ENCODE data around the gene DMGDH.

Gene DMGDH

GRCh38 chr5:78979909-78980308, 89.6 kb downstream of the DMGDH start:
- no peaks in the 10 kb centered on the region for H3K9me3 ChIP-seq (ENCODE audit: control insufficient read depth, low read length)
- H3K27ac ChIP-seq (ENCODE audit: insufficient read depth, low read depth, low read length, poor library complexity, severe bottlenecking), result no peak overlapping the region
- no peaks in the 10 kb centered on the region for H3K36me3 ChIP-seq (ENCODE audit: control insufficient read depth, insufficient read depth, low read length)
- no peaks in the 10 kb centered on the region for H3K27me3 ChIP-seq (ENCODE audit: control insufficient read depth, insufficient read depth, low read length, poor library complexity, severe bottlenecking)
- no peak overlapping the region for H3K4me3 ChIP-seq (ENCODE audit: insufficient read depth, low read depth, low read length)
- H3K4me1 ChIP-seq (ENCODE audit: control insufficient read depth, insufficient read depth, low read length), result no peaks in the 10 kb centered on the region

- Histone ChIP-seq H3K4me1 (ENCODE audit: control insufficient read depth, insufficient read depth, low read length) (no peaks in the 10 kb centered on the region), H3K9me3 (ENCODE audit: control insufficient read depth, low read length) (no peaks in the 10 kb centered on the region), H3K27ac (ENCODE audit: insufficient read depth, low read depth, low read length, poor library complexity, severe bottlenecking) (no peak overlapping the region), H3K27me3 (ENCODE audit: control insufficient read depth, insufficient read depth, low read length, poor library complexity, severe bottlenecking) (no peaks in the 10 kb centered on the region), H3K36me3 (ENCODE audit: control insufficient read depth, insufficient read depth, low read length) (no peaks in the 10 kb centered on the region), H3K4me3 (ENCODE audit: insufficient read depth, low read depth, low read length) (no peak overlapping the region)
- WGBS, 2 experiments, result 93 to 97% methylated on average over 7 of the region's 7 CpGs
These were observed 90.2 kb downstream of the DMGDH start for GRCh38 chr5:78979117-78979742.

GRCh38 chr5:78975035-78975434, 94.4 kb downstream of the DMGDH start:
- WGBS, 2 experiments, result 93 to 95% methylated on average over 8 of the region's 8 CpGs

GRCh38 chr5:78974601-78975000, 94.9 kb downstream of the DMGDH start:
- Histone ChIP-seq H3K4me3 (ENCODE audit: insufficient read depth, low read depth, low read length) (no peak overlapping the region), H3K27me3 (ENCODE audit: control insufficient read depth, insufficient read depth, low read length, poor library complexity, severe bottlenecking) (no peaks in the 10 kb centered on the region), H3K9me3 (ENCODE audit: control insufficient read depth, low read length) (no peaks in the 10 kb centered on the region), H3K36me3 (ENCODE audit: control insufficient read depth, insufficient read depth, low read length) (no peaks in the 10 kb centered on the region), H3K27ac (ENCODE audit: insufficient read depth, low read depth, low read length, poor library complexity, severe bottlenecking) (no peak overlapping the region), H3K4me1 (ENCODE audit: control insufficient read depth, insufficient read depth, low read length) (peaks cover 3% of the 10 kb centered on the region)
- 92 to 95% methylated on average over 2 of the region's 2 CpGs for WGBS, 2 experiments

More at GRCh38 chr5:78975035-78975434, 94.4 kb downstream of the DMGDH start:
- H3K4me3 ChIP-seq (ENCODE audit: insufficient read depth, low read depth, low read length), result no peak overlapping the region
- H3K27me3 ChIP-seq (ENCODE audit: control insufficient read depth, insufficient read depth, low read length, poor library complexity, severe bottlenecking), result no peaks in the 10 kb centered on the region
- no peak overlapping the region for H3K27ac ChIP-seq (ENCODE audit: insufficient read depth, low read depth, low read length, poor library complexity, severe bottlenecking)
- H3K36me3 ChIP-seq (ENCODE audit: control insufficient read depth, insufficient read depth, low read length), result no peaks in the 10 kb centered on the region
- H3K9me3 ChIP-seq (ENCODE audit: control insufficient read depth, low read length), result no peaks in the 10 kb centered on the region
- H3K4me1 ChIP-seq (ENCODE audit: control insufficient read depth, insufficient read depth, low read length), result peaks cover 3% of the 10 kb centered on the region

GRCh38 chr5:78974011-78974410, 95.5 kb downstream of the DMGDH start:
- 88 to 93% methylated on average over 5 of the region's 5 CpGs for WGBS, 2 experiments
- no peak overlapping the region for H3K4me3 ChIP-seq (ENCODE audit: insufficient read depth, low read depth, low read length)

GRCh38 chr5:78972654-78973428, 96.6 kb downstream of the DMGDH start:
- H3K4me1 ChIP-seq (ENCODE audit: control insufficient read depth, insufficient read depth, low read length), result peaks cover 3% of the 10 kb centered on the region
- no peaks in the 10 kb centered on the region for H3K36me3 ChIP-seq (ENCODE audit: control insufficient read depth, insufficient read depth, low read length)
- no peak overlapping the region for H3K4me3 ChIP-seq (ENCODE audit: insufficient read depth, low read depth, low read length)
- no peaks in the 10 kb centered on the region for H3K9me3 ChIP-seq (ENCODE audit: control insufficient read depth, low read length)
- H3K27ac ChIP-seq (ENCODE audit: insufficient read depth, low read depth, low read length, poor library complexity, severe bottlenecking), result no peak overlapping the region
- H3K27me3 ChIP-seq (ENCODE audit: control insufficient read depth, insufficient read depth, low read length, poor library complexity, severe bottlenecking), result no peaks in the 10 kb centered on the region
- WGBS, 2 experiments, result 92 to 97% methylated on average over 7 of the region's 7 CpGs

More at GRCh38 chr5:78974011-78974410, 95.5 kb downstream of the DMGDH start:
- Histone ChIP-seq H3K36me3 (ENCODE audit: control insufficient read depth, insufficient read depth, low read length) (no peaks in the 10 kb centered on the region), H3K27me3 (ENCODE audit: control insufficient read depth, insufficient read depth, low read length, poor library complexity, severe bottlenecking) (no peaks in the 10 kb centered on the region), H3K9me3 (ENCODE audit: control insufficient read depth, low read length) (no peaks in the 10 kb centered on the region), H3K27ac (ENCODE audit: insufficient read depth, low read depth, low read length, poor library complexity, severe bottlenecking) (no peak overlapping the region), H3K4me1 (ENCODE audit: control insufficient read depth, insufficient read depth, low read length) (peaks cover 3% of the 10 kb centered on the region)

GRCh38 chr5:78971998-78972397, 97.5 kb downstream of the DMGDH start:
- Histone ChIP-seq H3K36me3 (ENCODE audit: control insufficient read depth, insufficient read depth, low read length) (no peaks in the 10 kb centered on the region), H3K4me1 (ENCODE audit: control insufficient read depth, insufficient read depth, low read length) (peaks cover 3% of the 10 kb centered on the region), H3K4me3 (ENCODE audit: insufficient read depth, low read depth, low read length) (no peak overlapping the region), H3K27ac (ENCODE audit: insufficient read depth, low read depth, low read length, poor library complexity, severe bottlenecking) (no peak overlapping the region), H3K9me3 (ENCODE audit: control insufficient read depth, low read length) (no peaks in the 10 kb centered on the region), H3K27me3 (ENCODE audit: control insufficient read depth, insufficient read depth, low read length, poor library complexity, severe bottlenecking) (no peaks in the 10 kb centered on the region)
- WGBS, 2 experiments, result 60 to 70% methylated on average over 2 of the region's 2 CpGs

GRCh38 chr5:78968781-78969180, 100.7 kb downstream of the DMGDH start:
- H3K27me3 ChIP-seq (ENCODE audit: control insufficient read depth, insufficient read depth, low read length, poor library complexity, severe bottlenecking), result no peaks in the 10 kb centered on the region
- no peaks in the 10 kb centered on the region for H3K4me1 ChIP-seq (ENCODE audit: control insufficient read depth, insufficient read depth, low read length)
- H3K36me3 ChIP-seq (ENCODE audit: control insufficient read depth, insufficient read depth, low read length), result no peaks in the 10 kb centered on the region
- 95 to 96% methylated on average over 5 of the region's 5 CpGs for WGBS, 2 experiments
- H3K4me3 ChIP-seq (ENCODE audit: insufficient read depth, low read depth, low read length), result no peak overlapping the region
- no peak overlapping the region for H3K27ac ChIP-seq (ENCODE audit: insufficient read depth, low read depth, low read length, poor library complexity, severe bottlenecking)
- H3K9me3 ChIP-seq (ENCODE audit: control insufficient read depth, low read length), result no peaks in the 10 kb centered on the region

GRCh38 chr5:78964889-78965288, 104.6 kb downstream of the DMGDH start:
- WGBS, 2 experiments, result 85 to 91% methylated on average over 2 of the region's 2 CpGs
- Histone ChIP-seq H3K4me3 (ENCODE audit: insufficient read depth, low read depth, low read length) (no peak overlapping the region), H3K27me3 (ENCODE audit: control insufficient read depth, insufficient read depth, low read length, poor library complexity, severe bottlenecking) (no peaks in the 10 kb centered on the region), H3K36me3 (ENCODE audit: control insufficient read depth, insufficient read depth, low read length) (no peaks in the 10 kb centered on the region), H3K27ac (ENCODE audit: insufficient read depth, low read depth, low read length, poor library complexity, severe bottlenecking) (no peak overlapping the region), H3K4me1 (ENCODE audit: control insufficient read depth, insufficient read depth, low read length) (peaks cover 1% of the 10 kb centered on the region), H3K9me3 (ENCODE audit: control insufficient read depth, low read length) (no peaks in the 10 kb centered on the region)

- Histone ChIP-seq H3K36me3 (ENCODE audit: control insufficient read depth, insufficient read depth, low read length) (no peaks in the 10 kb centered on the region), H3K4me3 (ENCODE audit: insufficient read depth, low read depth, low read length) (no peak overlapping the region), H3K9me3 (ENCODE audit: control insufficient read depth, low read length) (no peaks in the 10 kb centered on the region), H3K27ac (ENCODE audit: insufficient read depth, low read depth, low read length, poor library complexity, severe bottlenecking) (no peak overlapping the region), H3K27me3 (ENCODE audit: control insufficient read depth, insufficient read depth, low read length, poor library complexity, severe bottlenecking) (no peaks in the 10 kb centered on the region), H3K4me1 (ENCODE audit: control insufficient read depth, insufficient read depth, low read length) (peaks cover 12% of the 10 kb centered on the region)
- 87 to 90% methylated on average over 1 of the region's 1 CpG for WGBS, 2 experiments
These were observed 107.7 kb downstream of the DMGDH start for GRCh38 chr5:78961743-78962142.

Measured in ectodermal cell (in vitro differentiated cells).